ENCODE measurements around the gene SF3B1. TPM values are rescaled to one million over a fixed set of nuclear protein-coding genes. Genes with fewer than 3 reads are reported as not detected.
"Not testable (repeated sequence)": the region's sequence is repeated elsewhere in the genome, so short reads cannot be mapped to it uniquely, and the experiment has no call there.

Gene SF3B1
- total RNA-seq, 1 donor from 2014 or later: 247 TPM

DNA sequence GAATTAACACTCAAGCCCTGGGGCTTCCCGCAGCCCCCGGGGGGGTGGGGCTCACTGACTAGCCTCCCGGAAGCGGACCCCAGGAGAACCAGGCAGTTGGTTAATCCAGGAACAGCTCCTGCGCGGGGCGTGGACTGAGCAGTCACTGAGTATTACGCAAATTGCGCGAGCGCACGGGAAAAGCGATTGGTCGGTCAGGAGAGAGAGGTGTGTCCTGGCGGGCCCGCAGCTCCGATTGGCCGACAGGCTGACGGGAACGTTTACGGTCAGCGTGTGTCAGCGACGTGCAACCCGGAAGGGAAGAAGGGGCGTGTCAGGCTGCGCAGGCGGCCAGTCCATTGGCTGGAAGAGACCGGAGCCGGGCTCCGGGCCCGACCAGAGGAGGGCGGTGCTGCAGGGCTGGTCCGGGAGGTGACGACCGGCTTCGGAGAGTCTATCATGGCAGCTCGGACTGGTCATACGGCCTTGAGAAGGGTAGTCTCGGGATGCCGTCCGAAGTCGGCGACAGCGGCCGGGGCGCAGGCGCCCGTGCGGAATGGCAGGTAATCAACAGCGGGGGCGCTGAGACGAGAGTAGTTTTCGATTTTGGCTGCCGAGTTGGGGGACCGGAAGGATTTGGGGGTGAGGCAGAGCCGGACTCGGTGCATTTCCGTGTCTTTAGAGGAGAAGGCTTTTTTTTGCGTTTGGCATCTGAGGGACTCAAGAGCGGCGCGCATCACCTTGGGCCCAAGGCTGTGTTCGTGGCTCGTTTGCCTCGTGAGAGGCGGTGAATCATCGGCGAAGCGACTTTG lies 18.5 kb upstream of the SF3B1 start, which contains the start of gene COQ10B:
Gene COQ10B (plus strand): TSS at position 430 of the 791 bp plus-strand sequence. CDS start 9 bp downstream, at position 439.
- Mint-ChIP-seq H3K4me1 (ENCODE audit: low read depth) (peaks cover 40% of the 10 kb centered on the region), H3K36me3 (ENCODE audit: low read depth) (peaks cover 6% of the 10 kb centered on the region), H3K9me3 (no peaks in the 10 kb centered on the region), H3K27ac (peak within 1 kb of the TSS; percentile 100), H3K4me3 (peak within 1 kb of the TSS; percentile 99), H3K27me3 (ENCODE audit: insufficient read depth) (no peaks in the 10 kb centered on the region)
- intact Hi-C loops (cut with micrococcal nuclease): loop anchor here (1.0 to 5.0 kb wide), 7 partner anchors 18 to 1386 kb away; partner anchors contain the start of genes CCDC150, DNAH7, HSPE1 and MARS2
- DNase-seq (ENCODE audit: low spot score): peak; percentile 99

DNA sequence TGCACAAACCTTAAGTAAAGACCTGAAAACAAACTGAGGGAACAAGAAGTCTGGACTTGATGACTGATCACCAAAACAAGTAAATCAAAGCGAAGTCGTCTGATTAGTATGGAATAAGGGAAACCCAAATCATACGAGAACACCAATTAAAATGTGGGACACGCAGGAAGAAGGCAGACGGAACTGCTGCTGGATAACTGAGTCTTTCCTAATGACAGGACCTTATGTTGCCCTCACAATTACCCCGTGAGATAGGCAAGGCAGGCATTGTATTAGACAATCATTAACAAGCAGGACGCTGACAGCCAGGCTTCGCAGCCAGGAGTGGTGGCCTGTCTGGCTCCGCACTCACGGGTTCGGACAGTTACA lies 17.9 kb upstream of the SF3B1 start:
- Mint-ChIP-seq H3K27me3 (ENCODE audit: insufficient read depth) (no peaks in the 10 kb centered on the region), H3K4me1 (ENCODE audit: low read depth) (peaks cover 34% of the 10 kb centered on the region), H3K9me3 (no peaks in the 10 kb centered on the region), H3K36me3 (ENCODE audit: low read depth) (peaks cover 3% of the 10 kb centered on the region), H3K27ac (peak overlapping the region; percentile 100), H3K4me3 (peak overlapping the region; percentile 99)
- DNase-seq (ENCODE audit: low spot score): no peak
- intact Hi-C loops (cut with micrococcal nuclease): loop anchor here (1.0 to 5.0 kb wide), 7 partner anchors 17 to 1385 kb away; partner anchors contain the start of genes CCDC150, DNAH7, HSPE1 and MARS2

DNA sequence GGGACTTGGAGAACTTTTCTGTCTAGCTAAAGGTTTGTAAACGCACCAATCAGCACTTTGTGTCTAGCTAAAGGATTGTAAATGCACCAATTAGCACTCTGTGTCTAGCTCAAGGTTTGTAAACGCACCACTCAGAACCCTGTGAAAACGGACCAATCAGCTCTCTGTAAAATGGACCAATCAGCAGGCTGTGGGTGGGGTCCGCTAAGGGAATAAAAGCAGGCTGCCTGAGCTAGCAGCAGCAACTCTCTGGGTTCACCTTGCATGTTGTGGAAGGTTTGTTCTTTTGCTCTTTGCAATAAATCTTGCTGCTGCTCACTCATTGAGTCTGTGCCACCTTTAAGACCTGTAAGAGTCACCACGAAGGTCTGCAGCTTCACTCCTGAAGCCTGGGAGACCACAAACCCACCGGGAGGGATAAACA lies 16.1 kb upstream of the SF3B1 start:
- H3K9me3 Mint-ChIP-seq; H3K27ac Mint-ChIP-seq; DNase-seq (ENCODE audit: low spot score); H3K27me3 Mint-ChIP-seq (ENCODE audit: insufficient read depth); H3K36me3 Mint-ChIP-seq (ENCODE audit: low read depth); H3K4me3 Mint-ChIP-seq: not testable (repeated sequence)
- H3K4me1 Mint-ChIP-seq (ENCODE audit: low read depth): peaks cover 25% of the 10 kb centered on the region
- intact Hi-C loops (cut with micrococcal nuclease): loop anchor here (5.0 kb wide), 1 partner anchor 1384 kb away; the partner anchor contains the start of gene DNAH7

DNA sequence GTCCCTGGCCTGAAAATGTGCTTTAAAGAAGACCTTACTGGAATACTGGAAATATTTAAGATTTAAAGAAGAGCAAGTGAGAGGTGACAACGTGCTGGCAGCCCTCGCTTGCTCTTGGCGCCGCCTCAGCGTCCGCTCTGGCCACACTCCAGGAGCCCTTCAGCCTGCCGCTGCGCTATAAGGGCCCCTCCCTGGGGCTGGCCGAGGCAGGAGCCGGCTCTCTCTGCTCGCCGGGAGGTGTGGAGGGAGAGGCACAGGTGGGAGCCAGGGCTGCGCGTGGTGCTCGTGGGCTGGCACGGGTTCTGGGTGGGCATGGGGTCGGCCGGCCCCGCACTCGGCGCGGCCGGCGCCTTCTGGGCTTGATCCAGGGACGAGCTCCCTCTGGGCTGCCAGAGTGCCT lies 15.6 kb upstream of the SF3B1 start:
- H3K27ac Mint-ChIP-seq: no peak overlapping the region
- peaks cover 20% of the 10 kb centered on the region for H3K4me1 Mint-ChIP-seq (ENCODE audit: low read depth)
- intact Hi-C loops (cut with micrococcal nuclease): loop anchor here (5.0 kb wide), 1 partner anchor 1383 kb away; the partner anchor contains the start of gene DNAH7
- H3K4me3 Mint-ChIP-seq: no peak overlapping the region
- DNase-seq (ENCODE audit: low spot score): no peak
- no peaks in the 10 kb centered on the region for H3K27me3 Mint-ChIP-seq (ENCODE audit: insufficient read depth)
- H3K36me3 Mint-ChIP-seq (ENCODE audit: low read depth): no peaks in the 10 kb centered on the region
- H3K9me3 Mint-ChIP-seq: no peaks in the 10 kb centered on the region

DNA sequence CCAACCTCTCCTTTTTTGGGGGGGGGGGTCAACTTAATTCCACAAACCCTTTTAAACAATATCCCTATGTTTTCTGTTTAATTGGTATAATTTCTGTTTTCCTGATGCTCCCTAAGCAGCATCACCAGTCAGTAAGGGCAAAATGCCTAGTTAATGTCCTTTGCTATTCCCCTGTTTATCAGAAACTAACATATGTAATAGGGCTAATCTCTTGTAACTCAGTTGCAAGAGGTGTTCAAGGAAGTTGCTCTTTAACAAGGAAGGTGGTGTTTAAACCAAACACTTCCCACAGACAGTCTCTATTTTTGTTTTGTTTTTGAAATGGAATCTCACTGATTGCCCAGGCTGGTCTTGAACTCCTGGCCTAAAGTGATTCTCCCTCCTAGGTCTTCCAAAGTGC lies 12.0 kb upstream of the SF3B1 start:
- peaks cover 5% of the 10 kb centered on the region for H3K27me3 Mint-ChIP-seq (ENCODE audit: insufficient read depth)
- no peaks in the 10 kb centered on the region for H3K36me3 Mint-ChIP-seq (ENCODE audit: low read depth)
- peaks cover 4% of the 10 kb centered on the region for H3K4me1 Mint-ChIP-seq (ENCODE audit: low read depth)
- DNase-seq (ENCODE audit: low spot score): no peak
- H3K9me3 Mint-ChIP-seq: no peaks in the 10 kb centered on the region
- no peak overlapping the region for H3K27ac Mint-ChIP-seq
- no peak overlapping the region for H3K4me3 Mint-ChIP-seq
- intact Hi-C loops (cut with micrococcal nuclease): no loop called here

DNA sequence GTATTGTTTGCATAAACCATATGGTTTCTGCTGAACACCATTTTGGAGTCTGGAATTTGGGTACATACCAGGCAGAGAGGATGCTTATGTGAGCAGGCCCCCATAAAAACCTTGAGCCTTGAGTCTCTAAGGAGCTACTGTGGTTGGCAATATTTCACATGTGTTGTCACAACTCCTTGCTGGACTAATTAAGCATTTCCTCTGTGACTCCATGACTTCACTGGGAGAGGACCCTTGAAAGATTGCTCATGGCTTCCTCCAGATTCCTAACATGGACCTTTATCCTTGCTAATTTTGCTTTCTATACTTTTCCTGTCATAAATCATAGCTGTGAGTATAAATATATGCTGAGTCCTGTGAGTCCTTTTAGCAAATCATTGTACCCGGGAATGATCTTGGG lies 10.9 kb upstream of the SF3B1 start:
- Mint-ChIP-seq H3K9me3 (no peaks in the 10 kb centered on the region), H3K36me3 (ENCODE audit: low read depth) (no peaks in the 10 kb centered on the region), H3K27me3 (ENCODE audit: insufficient read depth) (peaks cover 9% of the 10 kb centered on the region), H3K27ac (no peak overlapping the region), H3K4me3 (no peak overlapping the region), H3K4me1 (ENCODE audit: low read depth) (peaks cover 4% of the 10 kb centered on the region)
- DNase-seq (ENCODE audit: low spot score): no peak
- intact Hi-C loops (cut with micrococcal nuclease): no loop called here

DNA sequence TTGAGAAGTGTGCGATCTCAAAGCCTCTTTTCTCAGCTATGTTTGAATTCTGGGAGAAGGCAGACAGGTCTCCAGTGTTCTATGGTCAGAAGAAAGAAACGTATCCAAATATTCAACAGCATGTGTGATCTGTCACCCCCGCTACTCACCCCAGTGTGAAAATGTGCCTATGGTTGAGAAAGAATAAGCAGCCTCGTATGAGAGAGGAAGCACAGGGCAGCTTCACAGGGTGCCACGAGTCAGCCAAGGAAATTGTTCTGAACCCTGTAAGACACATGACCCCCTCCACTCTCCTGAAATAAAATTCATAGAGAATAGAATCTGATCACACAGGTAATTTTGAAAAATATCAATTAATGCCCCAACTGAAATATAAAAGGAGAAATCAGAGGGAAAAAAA lies 8.0 kb upstream of the SF3B1 start:
- Mint-ChIP-seq H3K27me3 (ENCODE audit: insufficient read depth) (peaks cover 9% of the 10 kb centered on the region), H3K27ac (no peak overlapping the region), H3K9me3 (no peaks in the 10 kb centered on the region), H3K4me1 (ENCODE audit: low read depth) (peaks cover 4% of the 10 kb centered on the region), H3K36me3 (ENCODE audit: low read depth) (no peaks in the 10 kb centered on the region), H3K4me3 (no peak overlapping the region)
- intact Hi-C loops (cut with micrococcal nuclease): no loop called here
- DNase-seq (ENCODE audit: low spot score): no peak

DNA sequence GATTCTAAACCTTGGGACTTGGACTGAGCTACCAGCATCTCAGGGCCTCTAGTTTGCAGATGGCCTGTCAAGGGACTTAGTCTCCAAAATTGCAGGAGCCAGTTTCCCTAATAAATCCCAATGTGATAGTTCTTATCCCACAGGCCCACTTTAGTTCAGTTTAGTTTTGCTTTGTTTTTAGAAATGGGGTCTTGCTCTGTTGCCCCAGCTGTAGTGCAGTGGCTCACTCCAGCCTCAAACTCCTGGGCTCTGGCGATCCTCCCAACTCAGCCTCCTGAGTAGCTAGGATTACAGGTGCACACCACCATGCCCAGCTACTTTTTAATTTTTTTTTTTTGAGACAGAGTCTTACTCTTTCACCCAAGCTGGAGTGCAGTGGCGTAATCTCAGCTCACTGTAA lies 2.6 kb upstream of the SF3B1 start:
- Mint-ChIP-seq H3K4me1 (ENCODE audit: low read depth) (peaks cover 24% of the 10 kb centered on the region), H3K36me3 (ENCODE audit: low read depth) (peaks cover 6% of the 10 kb centered on the region), H3K9me3 (no peaks in the 10 kb centered on the region), H3K27ac (no peak overlapping the region), H3K27me3 (ENCODE audit: insufficient read depth) (peaks cover 5% of the 10 kb centered on the region), H3K4me3 (no peak overlapping the region)
- intact Hi-C loops (cut with micrococcal nuclease): loop anchor here (10.0 kb wide), 2 partner anchors 567 to 1273 kb away; no protein-coding TSS in a partner anchor
- no peak for DNase-seq (ENCODE audit: low spot score)

DNA sequence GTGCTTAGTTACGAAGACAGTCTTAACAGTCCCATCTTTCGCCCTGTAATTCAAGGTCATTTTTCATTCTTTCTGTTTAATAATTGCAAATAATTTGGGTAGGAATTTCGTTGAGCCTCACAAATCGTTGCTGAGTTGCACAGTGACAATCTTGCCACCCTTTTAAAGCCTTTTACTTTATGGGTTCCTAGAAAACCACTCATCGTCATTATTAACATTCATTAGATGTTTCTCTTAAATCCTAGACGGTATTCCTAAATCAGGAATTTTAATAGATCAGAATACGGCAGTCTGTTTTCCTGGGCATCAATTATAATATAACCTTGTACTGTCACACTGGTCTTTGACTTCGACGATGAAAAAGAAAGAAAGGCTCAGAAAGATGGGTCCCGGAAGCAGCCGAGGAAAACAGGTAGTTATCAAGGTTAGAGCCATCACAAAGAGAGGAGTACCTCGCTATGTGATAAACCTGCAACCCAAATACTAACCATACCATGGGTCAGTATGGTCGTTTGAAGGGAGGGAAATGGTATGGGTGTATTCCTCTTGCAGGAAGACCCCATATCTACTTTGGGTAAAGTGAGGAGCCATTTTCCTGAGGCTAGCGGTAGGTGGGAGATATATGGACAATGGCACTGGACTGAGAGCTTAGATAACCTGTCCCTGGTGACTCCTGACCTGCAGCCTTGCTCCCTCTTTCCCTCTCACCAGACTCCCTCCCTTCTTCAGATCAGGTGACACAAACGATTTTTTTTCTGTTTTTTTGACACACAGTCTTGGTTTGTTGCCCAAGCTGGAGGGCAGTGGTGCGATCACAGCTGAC lies 981 bp upstream of the SF3B1 start:
- no peaks in the 10 kb centered on the region for H3K27me3 Mint-ChIP-seq (ENCODE audit: insufficient read depth)
- H3K4me3 Mint-ChIP-seq: peak overlapping the region; percentile 95
- H3K4me1 Mint-ChIP-seq (ENCODE audit: low read depth): peaks cover 40% of the 10 kb centered on the region
- H3K36me3 Mint-ChIP-seq (ENCODE audit: low read depth): peaks cover 9% of the 10 kb centered on the region
- intact Hi-C loops (cut with micrococcal nuclease): loop anchor here (1.0 to 10.0 kb wide), 10 partner anchors 17 to 1271 kb away; partner anchors contain the start of genes CCDC150, COQ10B, HSPE1 and MARS2
- no peaks in the 10 kb centered on the region for H3K9me3 Mint-ChIP-seq
- DNase-seq (ENCODE audit: low spot score): no peak
- H3K27ac Mint-ChIP-seq: peak overlapping the region; percentile 99

DNA sequence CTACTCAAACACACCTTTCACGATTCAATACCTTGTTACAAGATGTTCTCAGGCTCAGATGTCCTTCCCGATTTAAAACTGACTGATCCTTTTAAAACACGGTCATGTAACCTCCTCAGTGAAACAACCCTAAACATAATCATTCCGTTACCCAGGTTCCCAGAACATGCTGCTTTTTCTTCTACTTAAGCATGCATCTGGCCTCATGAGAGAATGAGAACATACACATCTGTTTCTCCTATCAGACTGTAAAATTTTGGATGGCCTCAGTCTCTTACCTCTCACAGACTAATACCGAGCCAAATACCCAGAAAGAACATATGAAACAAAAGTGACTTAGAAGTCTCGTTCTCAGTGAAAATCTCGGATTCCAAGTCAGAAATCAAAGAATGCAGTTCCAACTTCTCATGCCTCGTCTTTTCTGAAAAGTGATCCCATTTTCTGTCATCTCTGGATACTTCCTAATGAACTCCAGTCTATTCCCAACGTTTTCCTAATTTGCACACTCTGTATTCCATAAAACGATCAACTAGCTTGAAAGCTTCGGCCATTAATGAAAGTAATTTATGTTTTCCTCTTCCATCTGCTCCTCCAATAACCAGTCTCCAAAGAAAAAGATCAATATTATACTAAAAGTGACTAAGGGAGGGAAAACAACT lies 919 bp downstream of the SF3B1 start:
- Mint-ChIP-seq H3K36me3 (ENCODE audit: low read depth) (peaks cover 14% of the 10 kb centered on the region), H3K4me1 (ENCODE audit: low read depth) (peaks cover 58% of the 10 kb centered on the region), H3K27ac (peak overlapping the region; percentile 99), H3K4me3 (peak overlapping the region; percentile 95), H3K27me3 (ENCODE audit: insufficient read depth) (no peaks in the 10 kb centered on the region), H3K9me3 (no peaks in the 10 kb centered on the region)
- intact Hi-C loops (cut with micrococcal nuclease): loop anchor here (1.0 to 10.0 kb wide), 6 partner anchors 17 to 1269 kb away; partner anchors contain the start of gene PGAP1
- DNase-seq (ENCODE audit: low spot score): no peak

DNA sequence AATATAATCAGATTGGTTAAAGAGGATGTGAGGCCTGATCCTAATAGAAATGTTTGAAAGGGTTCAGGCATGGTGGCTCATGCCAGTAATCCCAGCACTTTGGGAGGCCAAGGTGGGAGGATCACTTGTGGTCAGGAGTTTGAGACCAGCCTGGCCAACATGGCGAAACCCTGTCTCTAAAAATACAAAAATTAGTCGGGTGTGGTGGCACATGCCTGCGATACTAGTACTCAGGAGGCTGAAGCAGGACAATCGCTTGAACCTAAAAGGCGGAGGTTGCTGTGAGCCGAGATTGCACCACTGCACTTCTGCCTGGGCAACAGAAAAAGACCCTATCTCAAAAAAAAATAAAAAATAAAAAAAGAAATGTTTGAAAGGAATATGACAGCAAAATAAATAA lies 2.3 kb downstream of the SF3B1 start:
- peak overlapping the region; percentile 95 for H3K4me3 Mint-ChIP-seq
- intact Hi-C loops (cut with micrococcal nuclease): loop anchor here (5.0 to 10.0 kb wide), 3 partner anchors 505 to 1268 kb away; partner anchors contain the start of gene PGAP1
- not testable (repeated sequence) for H3K9me3 Mint-ChIP-seq; H3K27me3 Mint-ChIP-seq (ENCODE audit: insufficient read depth); DNase-seq (ENCODE audit: low spot score)
- peaks cover 18% of the 10 kb centered on the region for H3K36me3 Mint-ChIP-seq (ENCODE audit: low read depth)
- peaks cover 66% of the 10 kb centered on the region for H3K4me1 Mint-ChIP-seq (ENCODE audit: low read depth)
- peak overlapping the region; percentile 19 for H3K27ac Mint-ChIP-seq

DNA sequence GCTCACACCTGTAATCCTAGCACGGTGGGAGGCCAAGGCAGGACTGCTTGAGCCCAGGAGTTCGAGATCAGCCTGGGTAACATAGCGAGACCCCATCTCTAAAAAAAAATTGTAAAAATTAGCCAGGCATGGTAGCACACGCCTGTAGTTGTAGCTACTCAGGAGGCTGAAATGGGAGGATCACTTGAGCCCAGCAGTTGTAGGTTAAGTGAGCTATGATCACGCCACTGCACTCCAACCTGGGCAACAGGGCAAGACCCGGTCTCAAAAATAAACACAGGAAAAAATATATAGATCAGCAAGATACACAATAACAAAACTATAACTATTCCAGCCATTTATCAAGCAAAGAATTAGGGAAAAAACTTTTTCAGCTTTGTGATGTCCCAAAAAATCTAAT lies 3.0 kb downstream of the SF3B1 start:
- intact Hi-C loops (cut with micrococcal nuclease): loop anchor here (5.0 to 10.0 kb wide), 3 partner anchors 505 to 1267 kb away; partner anchors contain the start of gene PGAP1
- Mint-ChIP-seq H3K36me3 (ENCODE audit: low read depth) (peaks cover 18% of the 10 kb centered on the region), H3K27ac (peak overlapping the region; percentile 92), H3K9me3 (no peaks in the 10 kb centered on the region), H3K4me1 (ENCODE audit: low read depth) (peaks cover 72% of the 10 kb centered on the region), H3K27me3 (ENCODE audit: insufficient read depth) (no peaks in the 10 kb centered on the region), H3K4me3 (peak overlapping the region; percentile 95)
- no peak for DNase-seq (ENCODE audit: low spot score)

Measured in activated T-helper 1 cell treated with anti-CD3 and anti-CD28 coated beads, Interleukin-12 subunit alpha, Interleukin-12 subunit beta, Interleukin-2, Interleukin-4 antibody, amounts not matched to agents 30 ng/mL and 10 ng/mL and 1 ng/mL, durations not matched to agents 14 hours and 24 hours and 36 hours (primary cell).